WTC11 (cell line): ENCODE results near the gene EPN2. TPM values are rescaled to one million over a fixed set of nuclear protein-coding genes. Genes with fewer than 3 reads are reported as not detected.

Experiments used
- ATAC-seq: fragments of 200-7000 bp; cut with Tn5 transposase; 2 replicates; pipeline ENCODE4 v1.10.0; 2021; ENCODE audit warnings: mild to moderate bottlenecking, moderate library complexity
- CTCF ChIA-PET: fragments of 300-600 bp; sonication (Branson Sonifier 250); formaldehyde crosslinking; loops from one replicate; lab custom pipeline; 2021; ENCODE audit warnings: antibody characterized with exemption; lab: Charles Lee
- POLR2A ChIA-PET: fragments of 350-600 bp; sonication (Branson Sonifier 250); formaldehyde crosslinking; loops from one replicate; lab custom pipeline; 2021; ENCODE audit warnings: antibody characterized with exemption; lab: Charles Lee
- DNase-seq: peaks from one replicate; pipeline ENCODE4 v3.0.0; 2021; ENCODE audit warnings: low spot score
- H3K27ac Mint-ChIP-seq: 2 replicates; pipeline ENCODE4 v1.8.0; 2021; ENCODE audit warnings: mixed read lengths
- H3K27me3 Mint-ChIP-seq: 2 replicates; pipeline ENCODE4 v1.8.0; 2021; ENCODE audit warnings: low read depth, mild to moderate bottlenecking, moderate library complexity, mixed read lengths
- H3K36me3 Mint-ChIP-seq: 2 replicates; pipeline ENCODE4 v1.8.0; 2021; ENCODE audit warnings: mixed read lengths
- H3K4me1 Mint-ChIP-seq: 2 replicates; pipeline ENCODE4 v1.8.0; 2022; ENCODE audit warnings: mixed read lengths
- H3K4me3 Mint-ChIP-seq: 2 replicates; pipeline ENCODE4 v1.8.0; 2021; ENCODE audit warnings: mild to moderate bottlenecking, moderate library complexity, mixed read lengths
- H3K9me3 Mint-ChIP-seq: 2 replicates; pipeline ENCODE4 v1.8.0; 2021; ENCODE audit warnings: mixed read lengths
- ATF2 ChIP-seq: sonication (generic); formaldehyde crosslinking; IDR thresholded peaks from 2 replicates; pipeline ENCODE4 v1.8.1; 2022; ENCODE audit warnings: low read depth, missing genetic modification reagents, borderline replicate concordance
- FOXK1 ChIP-seq: sonication (generic); formaldehyde crosslinking; IDR thresholded peaks from 2 replicates; pipeline ENCODE4 v1.8.0; 2022; ENCODE audit warnings: mild to moderate bottlenecking, moderate library complexity, missing genetic modification reagents
- FOXP4 ChIP-seq: sonication (generic); formaldehyde crosslinking; IDR thresholded peaks from 2 replicates; pipeline ENCODE4 v1.8.0; 2022; ENCODE audit warnings: mild to moderate bottlenecking, missing genetic modification reagents
- GTF2I ChIP-seq: fragments of 250-450 bp; sonication (Bioruptor Pico); conservative IDR thresholded peaks from 2 replicates; pipeline ENCODE4 v1.4.0; 2021; ENCODE audit warnings: mild to moderate bottlenecking
- NFE2L1 ChIP-seq: sonication (generic); formaldehyde crosslinking; IDR thresholded peaks from 2 replicates; pipeline ENCODE4 v1.8.1; 2023; ENCODE audit warnings: missing genetic modification reagents
- NFYB ChIP-seq: sonication (generic); formaldehyde crosslinking; conservative IDR thresholded peaks from 2 replicates; pipeline ENCODE4 v1.8.0; 2022; ENCODE audit warnings: low read depth, missing genetic modification reagents
- SMAD4 ChIP-seq: sonication (generic); formaldehyde crosslinking; IDR thresholded peaks from 2 replicates; pipeline ENCODE4 v1.8.0; 2022; ENCODE audit warnings: mild to moderate bottlenecking, missing genetic modification reagents
- SOX15 ChIP-seq: fragments of 250-450 bp; sonication (Bioruptor Pico); IDR thresholded peaks from 2 replicates; pipeline ENCODE4 v1.9.0; 2021; ENCODE audit warnings: mild to moderate bottlenecking
- TEAD1 ChIP-seq: sonication (generic); formaldehyde crosslinking; IDR thresholded peaks from 2 replicates; pipeline ENCODE4 v1.8.0; 2022; ENCODE audit warnings: mild to moderate bottlenecking, missing genetic modification reagents
- ZNF138 ChIP-seq: sonication (generic); formaldehyde crosslinking; conservative IDR thresholded peaks from 2 replicates; pipeline ENCODE4 v1.8.1; 2022; ENCODE audit warnings: mild to moderate bottlenecking, moderate library complexity, missing genetic modification reagents
- ZNF263 ChIP-seq: sonication (generic); formaldehyde crosslinking; IDR thresholded peaks from 2 replicates; pipeline ENCODE4 v1.8.1; 2022; ENCODE audit warnings: low read depth, mild to moderate bottlenecking, moderate library complexity, missing genetic modification reagents
- ZNF671 ChIP-seq: fragments of 250-450 bp; sonication (Bioruptor Pico); IDR thresholded peaks from 2 replicates; pipeline ENCODE4 v1.8.0; 2021; ENCODE audit warnings: mild to moderate bottlenecking
- total RNA-seq: library from RNA; stranded (reverse); gene quantifications from 3 replicates; pipeline ENCODE4 v1.2.3, GENCODE V29; 2021
- TF ChIP-seq, protein P1 (sequence below): sonication (generic); formaldehyde crosslinking; IDR thresholded peaks from 2 replicates; pipeline ENCODE4 v1.8.0; 2023; ENCODE audit warnings: missing genetic modification reagents, mild to moderate bottlenecking, borderline replicate concordance
- TF ChIP-seq, protein P2 (sequence below): sonication (generic); formaldehyde crosslinking; IDR thresholded peaks from 2 replicates; pipeline ENCODE4 v1.8.1; 2023; ENCODE audit warnings: mild to moderate bottlenecking, missing genetic modification reagents
- TF ChIP-seq, protein P3 (sequence below): sonication (generic); formaldehyde crosslinking; IDR thresholded peaks from 2 replicates; pipeline ENCODE4 v1.8.1; 2022; ENCODE audit warnings: low read depth, mild to moderate bottlenecking, moderate library complexity, missing genetic modification reagents, borderline replicate concordance

The EPN2 gene
- total RNA-seq, 1 experiment from 2014 or later: 48.8 TPM

- TF ChIP-seq, protein P1, sequence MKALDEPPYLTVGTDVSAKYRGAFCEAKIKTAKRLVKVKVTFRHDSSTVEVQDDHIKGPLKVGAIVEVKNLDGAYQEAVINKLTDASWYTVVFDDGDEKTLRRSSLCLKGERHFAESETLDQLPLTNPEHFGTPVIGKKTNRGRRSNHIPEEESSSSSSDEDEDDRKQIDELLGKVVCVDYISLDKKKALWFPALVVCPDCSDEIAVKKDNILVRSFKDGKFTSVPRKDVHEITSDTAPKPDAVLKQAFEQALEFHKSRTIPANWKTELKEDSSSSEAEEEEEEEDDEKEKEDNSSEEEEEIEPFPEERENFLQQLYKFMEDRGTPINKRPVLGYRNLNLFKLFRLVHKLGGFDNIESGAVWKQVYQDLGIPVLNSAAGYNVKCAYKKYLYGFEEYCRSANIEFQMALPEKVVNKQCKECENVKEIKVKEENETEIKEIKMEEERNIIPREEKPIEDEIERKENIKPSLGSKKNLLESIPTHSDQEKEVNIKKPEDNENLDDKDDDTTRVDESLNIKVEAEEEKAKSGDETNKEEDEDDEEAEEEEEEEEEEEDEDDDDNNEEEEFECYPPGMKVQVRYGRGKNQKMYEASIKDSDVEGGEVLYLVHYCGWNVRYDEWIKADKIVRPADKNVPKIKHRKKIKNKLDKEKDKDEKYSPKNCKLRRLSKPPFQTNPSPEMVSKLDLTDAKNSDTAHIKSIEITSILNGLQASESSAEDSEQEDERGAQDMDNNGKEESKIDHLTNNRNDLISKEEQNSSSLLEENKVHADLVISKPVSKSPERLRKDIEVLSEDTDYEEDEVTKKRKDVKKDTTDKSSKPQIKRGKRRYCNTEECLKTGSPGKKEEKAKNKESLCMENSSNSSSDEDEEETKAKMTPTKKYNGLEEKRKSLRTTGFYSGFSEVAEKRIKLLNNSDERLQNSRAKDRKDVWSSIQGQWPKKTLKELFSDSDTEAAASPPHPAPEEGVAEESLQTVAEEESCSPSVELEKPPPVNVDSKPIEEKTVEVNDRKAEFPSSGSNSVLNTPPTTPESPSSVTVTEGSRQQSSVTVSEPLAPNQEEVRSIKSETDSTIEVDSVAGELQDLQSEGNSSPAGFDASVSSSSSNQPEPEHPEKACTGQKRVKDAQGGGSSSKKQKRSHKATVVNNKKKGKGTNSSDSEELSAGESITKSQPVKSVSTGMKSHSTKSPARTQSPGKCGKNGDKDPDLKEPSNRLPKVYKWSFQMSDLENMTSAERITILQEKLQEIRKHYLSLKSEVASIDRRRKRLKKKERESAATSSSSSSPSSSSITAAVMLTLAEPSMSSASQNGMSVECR: no peak
- TF ChIP-seq GTF2I (CRISPR knock-in tag): no peak
- TF ChIP-seq, protein P2, sequence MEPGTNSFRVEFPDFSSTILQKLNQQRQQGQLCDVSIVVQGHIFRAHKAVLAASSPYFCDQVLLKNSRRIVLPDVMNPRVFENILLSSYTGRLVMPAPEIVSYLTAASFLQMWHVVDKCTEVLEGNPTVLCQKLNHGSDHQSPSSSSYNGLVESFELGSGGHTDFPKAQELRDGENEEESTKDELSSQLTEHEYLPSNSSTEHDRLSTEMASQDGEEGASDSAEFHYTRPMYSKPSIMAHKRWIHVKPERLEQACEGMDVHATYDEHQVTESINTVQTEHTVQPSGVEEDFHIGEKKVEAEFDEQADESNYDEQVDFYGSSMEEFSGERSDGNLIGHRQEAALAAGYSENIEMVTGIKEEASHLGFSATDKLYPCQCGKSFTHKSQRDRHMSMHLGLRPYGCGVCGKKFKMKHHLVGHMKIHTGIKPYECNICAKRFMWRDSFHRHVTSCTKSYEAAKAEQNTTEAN (CRISPR knock-in tag): no peak
- no peak for TF ChIP-seq FOXK1 (CRISPR knock-in tag)
- no peak for TF ChIP-seq SOX15 (CRISPR knock-in tag)
- TF ChIP-seq ZNF138: no peak
- TF ChIP-seq SMAD4 (CRISPR knock-in tag): no peak
- TF ChIP-seq, all 79 proteins: peak for 0
These were observed 106.1 kb downstream of the EPN2 start (continued) for GRCh38 chr17:19343256-19343630.

DNA sequence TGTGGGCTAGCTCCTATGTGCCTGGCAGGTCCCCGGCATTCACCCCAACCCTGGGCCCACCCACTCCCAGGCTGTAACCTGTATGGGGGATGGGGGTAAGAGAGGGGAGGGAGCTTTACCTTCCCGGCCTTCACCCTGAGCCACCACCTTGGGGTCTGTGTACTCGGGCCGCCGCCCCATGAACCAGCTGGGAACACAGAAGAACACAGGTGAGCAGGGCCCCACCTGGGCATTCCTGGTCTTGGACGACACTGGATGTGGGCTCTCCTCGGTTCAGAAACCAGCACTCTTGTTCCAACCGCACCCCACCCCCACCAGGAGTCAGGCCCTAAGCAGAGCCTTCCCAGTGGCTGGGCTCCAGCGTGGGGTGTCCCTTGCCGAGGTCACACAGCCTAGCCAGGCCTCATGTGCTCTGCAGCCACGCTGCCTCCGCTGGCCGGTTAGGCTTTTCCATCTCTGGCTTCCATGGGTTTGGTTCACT lies 106.5 kb downstream of the EPN2 start:
- Mint-ChIP-seq H3K4me1 (peaks cover 27% of the 10 kb centered on the region), H3K36me3 (peaks cover 3% of the 10 kb centered on the region; the same call in 1 of the 2 replicates), H3K4me3 (no peak overlapping the region), H3K9me3 (no peaks in the 10 kb centered on the region), H3K27me3 (no peaks in the 10 kb centered on the region), H3K27ac (no peak overlapping the region)
- peak; percentile 23 for DNase-seq
- ChIA-PET POLR2A (interaction anchor here (1.0 kb wide), 1 partner anchor 62 kb away, joined by 3 read pairs; no protein-coding TSS in a partner anchor), CTCF (interaction anchor here (0.7 to 1.5 kb wide), 5 partner anchors 19 to 419 kb away, joined by 3 to 6 read pairs (median 4); partner anchors contain the start of gene B9D1)
- peak; percentile 32 for ATAC-seq
- TF ChIP-seq ATF2 (CRISPR knock-in tag) (no peak), NFYB (CRISPR knock-in tag) (no peak), ZNF671 (CRISPR knock-in tag) (no peak)
- TF ChIP-seq, protein P3, sequence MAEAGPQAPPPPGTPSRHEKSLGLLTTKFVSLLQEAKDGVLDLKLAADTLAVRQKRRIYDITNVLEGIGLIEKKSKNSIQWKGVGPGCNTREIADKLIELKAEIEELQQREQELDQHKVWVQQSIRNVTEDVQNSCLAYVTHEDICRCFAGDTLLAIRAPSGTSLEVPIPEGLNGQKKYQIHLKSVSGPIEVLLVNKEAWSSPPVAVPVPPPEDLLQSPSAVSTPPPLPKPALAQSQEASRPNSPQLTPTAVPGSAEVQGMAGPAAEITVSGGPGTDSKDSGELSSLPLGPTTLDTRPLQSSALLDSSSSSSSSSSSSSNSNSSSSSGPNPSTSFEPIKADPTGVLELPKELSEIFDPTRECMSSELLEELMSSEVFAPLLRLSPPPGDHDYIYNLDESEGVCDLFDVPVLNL: no peak

DNA sequence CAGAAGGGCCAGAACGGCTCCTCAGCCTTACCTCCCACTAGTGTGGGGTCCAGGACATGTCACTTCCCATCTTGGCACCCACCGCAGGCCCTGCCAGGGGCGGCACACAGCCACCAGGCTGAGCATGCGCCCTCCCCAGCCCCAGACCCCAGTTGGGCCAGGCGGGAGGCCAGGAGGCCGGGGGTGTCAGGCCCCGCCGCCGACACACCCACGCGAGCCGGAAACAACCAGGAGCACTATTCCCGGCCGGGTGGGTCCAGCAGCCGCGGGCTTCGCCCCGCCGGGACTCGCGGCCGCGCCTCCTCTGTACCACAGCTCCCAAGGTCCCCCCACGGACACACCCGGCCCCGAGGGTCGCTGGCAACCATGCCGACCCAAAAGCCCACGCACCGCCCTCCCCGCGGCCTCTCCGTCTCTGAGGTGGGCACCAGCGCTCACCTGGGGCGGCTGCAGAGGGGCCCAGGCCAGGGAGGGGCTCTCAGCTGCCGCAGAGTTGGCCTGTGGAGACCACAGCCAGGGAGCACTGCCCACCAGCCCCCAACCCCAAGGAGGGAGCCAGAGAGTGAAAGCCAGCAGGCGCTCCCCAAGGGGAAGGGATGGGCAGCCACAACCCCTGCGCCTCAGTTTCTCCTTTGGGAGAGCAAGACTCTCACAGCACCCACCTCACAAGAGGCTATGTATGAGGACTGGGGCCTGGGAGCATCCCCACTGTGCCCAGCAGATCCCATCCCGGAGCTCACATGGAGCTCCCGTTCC lies 107.3 kb downstream of the EPN2 start:
- TF ChIP-seq TEAD1 (CRISPR knock-in tag) (no peak), ZNF263 (CRISPR knock-in tag) (no peak), NFE2L1 (CRISPR knock-in tag) (no peak), FOXP4 (no peak)
- ChIA-PET POLR2A (interaction anchor here (1.0 kb wide), 1 partner anchor 61 kb away, joined by 3 read pairs; no protein-coding TSS in a partner anchor), CTCF (interaction anchor here (0.7 to 1.5 kb wide), 5 partner anchors 18 to 418 kb away, joined by 3 to 6 read pairs (median 4); partner anchors contain the start of gene B9D1)
- Mint-ChIP-seq H3K27me3 (no peaks in the 10 kb centered on the region), H3K4me3 (no peak overlapping the region), H3K4me1 (peaks cover 19% of the 10 kb centered on the region), H3K36me3 (peaks cover 4% of the 10 kb centered on the region; the same call in 1 of the 2 replicates), H3K9me3 (no peaks in the 10 kb centered on the region), H3K27ac (no peak overlapping the region; the same call in 1 of the 2 replicates)
- DNase-seq: peak; percentile 9
- no peak for ATAC-seq
